Hepatocyte (in vitro differentiated cells): Measurements from ENCODE around the gene PTH1R.

Experiments used
- EZH2 ChIP-seq: fragments of 200-600 bp; sonication (generic); IDR thresholded peaks from 2 replicates; pipeline ENCODE4 v1.6.1; 2016; ENCODE audit warnings: antibody characterized with exemption, mild to moderate bottlenecking, borderline replicate concordance
- EZH2phosphoT487 ChIP-seq: fragments of 200-600 bp; sonication (generic); IDR thresholded peaks from one replicate; pipeline ENCODE4 v1.6.1; 2018; ENCODE audit warnings: antibody characterized with exemption, mild to moderate bottlenecking, low read depth, moderate library complexity; ENCODE audit not compliant: unreplicated experiment, severe bottlenecking
- TF ChIP-seq, protein P1 (sequence below): fragments of 200-600 bp; sonication (generic); IDR thresholded peaks from 2 replicates; pipeline ENCODE4 v1.5.1; 2016; ENCODE audit warnings: antibody characterized with exemption, mild to moderate bottlenecking; ENCODE audit not compliant: poor library complexity

DNA sequence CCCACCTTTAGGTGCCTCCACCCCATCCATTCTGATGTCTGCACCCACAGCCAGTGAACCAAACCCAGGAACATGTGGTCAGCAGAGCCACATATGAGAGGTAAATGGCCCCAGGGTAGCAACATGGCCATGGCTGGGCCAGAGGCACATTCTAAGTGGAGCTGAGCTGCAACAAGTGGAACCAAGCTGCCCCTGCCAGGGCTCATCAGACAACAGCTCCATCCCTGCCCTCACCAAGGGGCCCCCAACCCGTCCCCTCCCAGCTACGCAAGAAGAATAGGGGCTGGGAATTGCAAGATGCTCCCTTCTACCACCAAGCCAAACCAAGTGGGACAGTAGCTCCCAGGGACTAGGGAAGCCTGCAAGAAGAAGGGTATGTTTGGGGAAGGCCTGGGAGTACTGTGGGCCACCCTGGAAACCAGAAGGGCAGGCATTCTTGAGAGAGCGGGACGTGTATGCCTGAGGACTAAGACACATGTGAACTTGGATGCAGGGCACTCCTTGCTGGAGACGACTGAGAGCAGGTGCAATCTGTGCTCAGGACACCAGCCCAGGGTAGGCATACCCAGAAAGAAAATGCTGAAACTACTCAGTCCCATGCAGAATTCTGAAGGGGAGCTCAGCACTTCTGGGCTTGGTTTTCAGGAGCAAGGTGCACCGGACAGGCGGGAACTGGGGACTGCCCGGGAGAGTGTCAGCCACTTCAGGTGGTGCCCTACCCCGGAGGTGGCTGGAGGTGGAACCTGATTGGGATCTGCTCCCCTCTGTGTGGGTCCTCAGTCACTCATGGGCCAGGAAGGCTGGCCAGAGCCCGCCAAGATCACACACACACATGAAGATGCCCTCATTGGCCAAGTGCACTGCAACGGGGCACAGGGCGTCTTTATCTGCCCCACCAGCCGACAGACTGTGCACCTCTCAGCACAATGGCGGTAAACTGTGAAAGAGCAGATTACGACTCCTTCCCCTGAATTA is 23.8 kb upstream of the PTH1R start:
- TF ChIP-seq, protein P1, sequence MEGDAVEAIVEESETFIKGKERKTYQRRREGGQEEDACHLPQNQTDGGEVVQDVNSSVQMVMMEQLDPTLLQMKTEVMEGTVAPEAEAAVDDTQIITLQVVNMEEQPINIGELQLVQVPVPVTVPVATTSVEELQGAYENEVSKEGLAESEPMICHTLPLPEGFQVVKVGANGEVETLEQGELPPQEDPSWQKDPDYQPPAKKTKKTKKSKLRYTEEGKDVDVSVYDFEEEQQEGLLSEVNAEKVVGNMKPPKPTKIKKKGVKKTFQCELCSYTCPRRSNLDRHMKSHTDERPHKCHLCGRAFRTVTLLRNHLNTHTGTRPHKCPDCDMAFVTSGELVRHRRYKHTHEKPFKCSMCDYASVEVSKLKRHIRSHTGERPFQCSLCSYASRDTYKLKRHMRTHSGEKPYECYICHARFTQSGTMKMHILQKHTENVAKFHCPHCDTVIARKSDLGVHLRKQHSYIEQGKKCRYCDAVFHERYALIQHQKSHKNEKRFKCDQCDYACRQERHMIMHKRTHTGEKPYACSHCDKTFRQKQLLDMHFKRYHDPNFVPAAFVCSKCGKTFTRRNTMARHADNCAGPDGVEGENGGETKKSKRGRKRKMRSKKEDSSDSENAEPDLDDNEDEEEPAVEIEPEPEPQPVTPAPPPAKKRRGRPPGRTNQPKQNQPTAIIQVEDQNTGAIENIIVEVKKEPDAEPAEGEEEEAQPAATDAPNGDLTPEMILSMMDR, result no peak
- no peak for TF ChIP-seq EZH2
- TF ChIP-seq EZH2phosphoT487, result no peak
